ENCODE results near the gene COPZ2. TPM values are rescaled to one million over a fixed set of nuclear protein-coding genes. Genes with fewer than 3 reads are reported as not detected.

The COPZ2 gene
- total RNA-seq, 1 experiment from 2014 or later = 1.3 TPM

- H3K36me3 ChIP-seq (ENCODE audit: low read depth, low read length) = no peaks in the 10 kb centered on the region
- H3K9me3 ChIP-seq (ENCODE audit: low read length) = no peaks in the 10 kb centered on the region
- no peaks in the 10 kb centered on the region for H4K20me1 ChIP-seq (ENCODE audit: low read length)
- no TSS peak for BruUV-seq (replicated peaks)
- H3K79me2 ChIP-seq (ENCODE audit: low read length) = no peaks in the 10 kb centered on the region
- no peak for TF ChIP-seq CTCF (conservative IDR thresholded peaks at IDR 0.05; ENCODE audit: low read depth, low read length)
- no peak for TF ChIP-seq EZH2phosphoT487 (IDR thresholded peaks at IDR 0.05; ENCODE audit: borderline replicate concordance, low read length)
- no peak for TF ChIP-seq EZH2 (IDR thresholded peaks at IDR 0.05; ENCODE audit: low read length, unreplicated experiment)
- DNase-seq = no peak
- ChIA-PET CTCF (interaction anchor here (0.6 kb wide), 2 partner anchors 53 to 119 kb away, joined by 3 to 4 read pairs; no protein-coding TSS in a partner anchor), POLR2A (ENCODE audit: unreplicated experiment) (interaction anchor here (0.6 kb wide), 1 partner anchor 337 kb away, joined by 13 read pairs; no protein-coding TSS in a partner anchor)
- intact Hi-C loops (cut with micrococcal nuclease) = loop anchor here (2.0 kb wide), 1 partner anchor 39 kb away; the partner anchor contains the start of gene CDK5RAP3
- H3K27me3 ChIP-seq (ENCODE audit: low read length) = no peaks in the 10 kb centered on the region
- no peaks in the 10 kb centered on the region for H3K9me2 ChIP-seq (replicated peaks; ENCODE audit: low read length)
- H2AFZ ChIP-seq (ENCODE audit: low read length) = no peak overlapping the region
- no peak overlapping the region for H3K27ac ChIP-seq (ENCODE audit: low read length)
- ATAC-seq = no peak
- H3K4me2 ChIP-seq (ENCODE audit: low read length) = no peak overlapping the region
- no peaks in the 10 kb centered on the region for H3F3A ChIP-seq (ENCODE audit: low read length, unreplicated experiment)
- H3K4me1 ChIP-seq (ENCODE audit: insufficient read depth, low read length) = peaks cover 15% of the 10 kb centered on the region
- no peak overlapping the region for H3K4me3 ChIP-seq (ENCODE audit: low read length)
- no peak overlapping the region for H3K9ac ChIP-seq (ENCODE audit: low read length)
Measured at GRCh38 chr17:48010193-48010592, 27.4 kb downstream of the COPZ2 start.

- H3K27ac ChIP-seq (ENCODE audit: low read length) = no peak overlapping the region
- no peak for ATAC-seq
- ChIA-PET CTCF (interaction anchor here (0.8 kb wide), 1 partner anchor 36 kb away, joined by 3 read pairs; the partner anchor contains the start of gene CDK5RAP3), POLR2A (ENCODE audit: unreplicated experiment) (interaction anchor here (0.6 kb wide), 1 partner anchor 31 kb away, joined by 4 read pairs; no protein-coding TSS in a partner anchor)
- H3K9me2 ChIP-seq (replicated peaks; ENCODE audit: low read length) = no peaks in the 10 kb centered on the region
- H3K36me3 ChIP-seq (ENCODE audit: low read depth, low read length) = no peaks in the 10 kb centered on the region
- no peaks in the 10 kb centered on the region for H3K27me3 ChIP-seq (ENCODE audit: low read length)
- DNase-seq = no peak
- no peak overlapping the region for H2AFZ ChIP-seq (ENCODE audit: low read length)
- no peak overlapping the region for H3K9ac ChIP-seq (ENCODE audit: low read length)
- H3F3A ChIP-seq (ENCODE audit: low read length, unreplicated experiment) = no peaks in the 10 kb centered on the region
- no TSS peak for BruUV-seq (replicated peaks)
- H3K79me2 ChIP-seq (ENCODE audit: low read length) = no peaks in the 10 kb centered on the region
- intact Hi-C loops (cut with micrococcal nuclease) = no loop called here
- H4K20me1 ChIP-seq (ENCODE audit: low read length) = no peaks in the 10 kb centered on the region
- peaks cover 41% of the 10 kb centered on the region for H3K4me1 ChIP-seq (ENCODE audit: insufficient read depth, low read length)
- no peak overlapping the region for H3K4me2 ChIP-seq (ENCODE audit: low read length)
- TF ChIP-seq EZH2 (IDR thresholded peaks at IDR 0.05; ENCODE audit: low read length, unreplicated experiment) (no peak), CTCF (conservative IDR thresholded peaks at IDR 0.05; ENCODE audit: low read depth, low read length) (no peak)
- no peak overlapping the region for H3K4me3 ChIP-seq (ENCODE audit: low read length)
- H3K9me3 ChIP-seq (ENCODE audit: low read length) = no peaks in the 10 kb centered on the region
Measured at GRCh38 chr17:48006936-48007709, 30.5 kb downstream of the COPZ2 start.

GRCh38 chr17:48004983-48005382, 32.6 kb downstream of the COPZ2 start:
- Histone ChIP-seq H3K4me2 (ENCODE audit: low read length) (peak overlapping the region; percentile 5; the same call in 1 of the 2 replicates), H2AFZ (ENCODE audit: low read length) (peak overlapping the region; percentile 20; the same call in 1 of the 2 replicates)

More at GRCh38 chr17:48004983-48005382, 32.6 kb downstream of the COPZ2 start:
- Histone ChIP-seq H3K79me2 (ENCODE audit: low read length) (no peaks in the 10 kb centered on the region), H3F3A (ENCODE audit: low read length, unreplicated experiment) (no peaks in the 10 kb centered on the region), H3K9ac (ENCODE audit: low read length) (no peak overlapping the region), H3K9me3 (ENCODE audit: low read length) (no peaks in the 10 kb centered on the region), H3K4me3 (ENCODE audit: low read length) (no peak overlapping the region), H3K9me2 (replicated peaks; ENCODE audit: low read length) (no peaks in the 10 kb centered on the region), H3K27ac (ENCODE audit: low read length) (no peak overlapping the region), H3K36me3 (ENCODE audit: low read depth, low read length) (no peaks in the 10 kb centered on the region), H4K20me1 (ENCODE audit: low read length) (no peaks in the 10 kb centered on the region), H3K4me1 (ENCODE audit: insufficient read depth, low read length) (peaks cover 43% of the 10 kb centered on the region), H3K27me3 (ENCODE audit: low read length) (no peaks in the 10 kb centered on the region)
- CTCF ChIA-PET = no interaction called here
- no TSS peak for BruUV-seq (replicated peaks)
- POLR2A ChIA-PET (ENCODE audit: unreplicated experiment) = no interaction called here
- no peak for TF ChIP-seq CTCF (conservative IDR thresholded peaks at IDR 0.05; ENCODE audit: low read depth, low read length)
- no peak for TF ChIP-seq EZH2 (IDR thresholded peaks at IDR 0.05; ENCODE audit: low read length, unreplicated experiment)
- TF ChIP-seq EZH2phosphoT487 (IDR thresholded peaks at IDR 0.05; ENCODE audit: borderline replicate concordance, low read length) = no peak
- ATAC-seq (no peak), DNase-seq (no peak)
- intact Hi-C loops (cut with micrococcal nuclease) = no loop called here
